Endothelial cell of umbilical vein (primary cell): ENCODE data around the gene ST8SIA2. TPM values are rescaled to one million over a fixed set of nuclear protein-coding genes. Genes with fewer than 3 reads are reported as not detected.

ENCODE experiments used
- BruUV-seq: library from RNA; stranded (reverse); fragments of 400-500 nt; replicated peaks from 2 replicates; lab custom pipeline; 2021; lab: Mats Ljungman, UMichigan
- CTCF ChIA-PET: fragments of 300-600, 350-600 bp; sonication (Branson Sonifier 250); formaldehyde crosslinking; loops from one replicate; lab custom pipeline; 2021; ENCODE audit warnings: antibody characterized with exemption, inconsistent platforms; lab: Charles Lee
- POLR2A ChIA-PET: fragments of 300-600, 350-600 bp; sonication (Branson Sonifier 250); formaldehyde crosslinking; loops from one replicate; lab custom pipeline; 2021; ENCODE audit warnings: antibody characterized with exemption, inconsistent platforms; lab: Charles Lee
- DNase-seq: peaks from one replicate; pipeline ENCODE4 v3.0.0-alpha.2; 2011; ENCODE audit warnings: low read depth, low spot score
- FAIRE-seq: peaks from 2 replicates; lab custom pipeline; 2011; peaks lifted over from hg19 to GRCh38; lab: Jason Lieb, UNC
- H2AFZ ChIP-seq: 2 replicates; pipeline ENCODE4 v1.6.0; 2012; ENCODE audit warnings: low read depth, low read length, control low read depth, inconsistent platforms
- H3K27ac ChIP-seq: 2 replicates; pipeline ENCODE4 v1.5.1; 2011; ENCODE audit warnings: low read depth, mild to moderate bottlenecking, control low read depth, low read length, moderate library complexity; ENCODE audit not compliant: insufficient read depth
- H3K27me3 ChIP-seq, 2 experiments: 2 replicates each; pipeline versions ENCODE4 v1.6.0 to v1.6.1; 2011; ENCODE audit warnings: low read length in 2 of 2, mixed read lengths in 1 of 2; ENCODE audit not compliant: control insufficient read depth in 2 of 2, insufficient read depth in 2 of 2
- H3K36me3 ChIP-seq, 2 experiments: 2 replicates in 1 of 2; 3 replicates in 1 of 2; pipeline ENCODE4 v1.5.1; 2011; ENCODE audit warnings: low read length in 2 of 2, mild to moderate bottlenecking in 1 of 2, moderate library complexity in 1 of 2; ENCODE audit not compliant: control insufficient read depth in 2 of 2, insufficient read depth in 2 of 2; ENCODE audit errors: extremely low read depth in 1 of 2
- H3K4me1 ChIP-seq: 3 replicates; pipeline ENCODE4 v1.5.1; 2011; ENCODE audit warnings: mild to moderate bottlenecking, low read length; ENCODE audit not compliant: control insufficient read depth, insufficient read depth; ENCODE audit errors: extremely low read depth
- H3K4me2 ChIP-seq: 2 replicates; pipeline ENCODE4 v1.6.1; 2011; ENCODE audit warnings: low read length, control low read depth, mixed read lengths; ENCODE audit not compliant: insufficient read depth
- H3K4me3 ChIP-seq, 3 experiments: fragments of 200-600 bp in 1 of 3; sonication (generic), shearing (Covaris generic) in 1 of 3; replicated peaks in 1 of 3; 2 replicates each; pipeline ENCODE4 v1.5.1; 2011 to 2016; ENCODE audit warnings: control low read depth in 3 of 3, low read length in 3 of 3, mild to moderate bottlenecking in 2 of 3, inconsistent platforms in 1 of 3, low read depth in 1 of 3, moderate library complexity in 1 of 3; ENCODE audit not compliant: insufficient read depth in 1 of 3
- H3K79me2 ChIP-seq: 2 replicates; pipeline ENCODE4 v1.6.0; 2012; ENCODE audit warnings: low read length, inconsistent platforms; ENCODE audit not compliant: control insufficient read depth, insufficient read depth
- H3K9ac ChIP-seq: replicated peaks from 2 replicates; pipeline ENCODE3; 2011; ENCODE audit warnings: low read length, control low read depth; ENCODE audit not compliant: insufficient read depth; ENCODE audit errors: extremely low read depth
- H3K9me1 ChIP-seq: replicated peaks from 3 replicates; pipeline ENCODE4 v1.6.0; 2011; ENCODE audit warnings: mild to moderate bottlenecking, low read length; ENCODE audit not compliant: control insufficient read depth, insufficient read depth; ENCODE audit errors: extremely low read depth
- H3K9me3 ChIP-seq: replicated peaks from 2 replicates; pipeline ENCODE4 v1.5.1; 2012; ENCODE audit warnings: low read length, inconsistent platforms; ENCODE audit not compliant: control insufficient read depth, insufficient read depth
- H4K20me1 ChIP-seq: replicated peaks from 2 replicates; pipeline ENCODE3; 2011; ENCODE audit warnings: mild to moderate bottlenecking, low read length; ENCODE audit not compliant: control insufficient read depth, insufficient read depth; ENCODE audit errors: extremely low read depth
- EZH2 ChIP-seq: IDR thresholded peaks from 2 replicates; pipeline ENCODE4 v1.6.1; 2012; ENCODE audit warnings: borderline replicate concordance, low read depth, mild to moderate bottlenecking, moderate library complexity, low read length, inconsistent platforms; ENCODE audit not compliant: severe bottlenecking
- FOS ChIP-seq: IDR thresholded peaks from 2 replicates; pipeline ENCODE4 v1.6.1; 2011; ENCODE audit warnings: mild to moderate bottlenecking, low read length, moderate library complexity, borderline replicate concordance; ENCODE audit not compliant: insufficient read depth
- GATA2 ChIP-seq: IDR thresholded peaks from 2 replicates; pipeline ENCODE4 v1.7.0; 2011; ENCODE audit warnings: low read depth, mild to moderate bottlenecking, moderate library complexity, mixed read lengths, low read length; ENCODE audit not compliant: insufficient read length, insufficient read depth
- JUN ChIP-seq: IDR thresholded peaks from 2 replicates; pipeline ENCODE4 v1.6.1; 2011; ENCODE audit warnings: borderline replicate concordance, low read depth; ENCODE audit not compliant: insufficient read length, insufficient read depth
- MAX ChIP-seq: IDR thresholded peaks from 2 replicates; pipeline ENCODE4 v1.6.1; 2011; ENCODE audit not compliant: insufficient read depth, insufficient read length
- MYC ChIP-seq: IDR thresholded peaks from one replicate; pipeline ENCODE4 v1.6.1; 2011; ENCODE audit warnings: mild to moderate bottlenecking, low read depth, low read length
- POLR2A ChIP-seq: IDR thresholded peaks from 2 replicates; pipeline ENCODE4 v1.6.1; 2012; ENCODE audit warnings: low read depth, mild to moderate bottlenecking, control low read depth, low read length
- POLR2AphosphoS5 ChIP-seq: IDR thresholded peaks from 2 replicates; pipeline ENCODE4 v1.6.1; 2012; ENCODE audit warnings: low read depth, mild to moderate bottlenecking, control low read depth, low read length, moderate library complexity; ENCODE audit not compliant: insufficient read depth
- dilution Hi-C: fragments of 300-500 bp; cut with MboI; formaldehyde crosslinking; loops from one replicate; pipeline ENCODE4 v1.15.0; 2019; ENCODE audit warnings: low sequenced_read_pairs; ENCODE audit not compliant: extremely low pct_ligation_motif_present
- intact Hi-C: fragments of 100-400 bp; cut with micrococcal nuclease; formaldehyde crosslinking; loops from one replicate; pipeline ENCODE4 v1.10.0; 2022
- polyA plus RNA-seq, 4 experiments: library from polyadenylated mRNA; depleted of rRNA in 3 of 4; stranded (reverse) in 3 of 4; unstranded in 1 of 4; fragments of >200 nt; gene quantifications; 2 replicates each; pipeline versions ENCODE4 v1.2.1 to v1.2.3, GENCODE V29; 2011 to 2012; ENCODE audit warnings: missing spikeins in 1 of 4
- total RNA-seq: library from RNA; stranded (reverse); gene quantifications from 2 replicates; pipeline ENCODE4 v1.2.3, GENCODE V29; 2021
- TF ChIP-seq, protein P1 (sequence below), 2 donors: IDR thresholded peaks; 1 replicate in 1 of 2; 2 replicates in 1 of 2; pipeline ENCODE4 v1.5.1; 2011; ENCODE audit warnings: low read length in 2 of 2, mild to moderate bottlenecking in 2 of 2, moderate library complexity in 2 of 2, control low read depth in 1 of 2, inconsistent platforms in 1 of 2, low read depth in 1 of 2; ENCODE audit not compliant: insufficient read depth in 1 of 2; ENCODE audit errors: extremely low read depth in 1 of 2

The ST8SIA2 gene
- total and polyA plus RNA-seq, 2 donors (not counting 3 experiments of a cell fraction or from before 2014, with no cell fraction given): 0.35 to 0.46 TPM

DNA sequence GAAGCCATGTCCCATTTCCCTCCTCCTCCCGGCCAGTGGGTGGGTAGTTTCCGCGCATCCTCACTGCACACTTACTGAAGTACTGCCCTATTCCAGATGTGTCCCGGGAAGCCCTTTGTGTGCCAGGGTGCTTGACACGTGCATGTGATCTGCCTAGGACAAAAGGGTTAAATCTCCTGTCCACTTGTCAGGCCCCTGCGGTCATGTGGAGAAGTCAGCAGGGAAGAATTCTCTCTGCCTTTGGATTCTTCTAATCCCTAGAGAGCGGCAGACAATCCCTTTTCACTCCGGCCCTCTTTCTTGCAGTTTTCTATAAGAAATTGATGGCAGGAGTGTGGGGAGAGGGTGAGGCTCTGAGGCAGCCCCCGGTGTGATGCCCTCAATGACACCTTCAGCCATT is 19.8 kb downstream of the ST8SIA2 start:
- no TSS peak for BruUV-seq
- H3K27ac ChIP-seq: no peak overlapping the region
- dilution Hi-C loops: no loop called here

More for the DNA sequence above, 19.8 kb downstream of the ST8SIA2 start:
- Histone ChIP-seq H3K9me1 (no peaks in the 10 kb centered on the region), H3K27me3 (no peaks in the 10 kb centered on the region), H2AFZ (no peak overlapping the region), H3K9me3 (no peaks in the 10 kb centered on the region), H3K9ac (no peak overlapping the region), H4K20me1 (no peaks in the 10 kb centered on the region), H3K4me2 (no peak overlapping the region), H3K36me3 (no peaks in the 10 kb centered on the region), H3K4me1 (no peaks in the 10 kb centered on the region), H3K79me2 (no peaks in the 10 kb centered on the region), H3K4me3 (no peak overlapping the region)
- ChIA-PET CTCF (no interaction called here), POLR2A (no interaction called here)
- FAIRE-seq: no peak
- TF ChIP-seq POLR2A (no peak), POLR2AphosphoS5 (no peak), GATA2 (no peak), FOS (no peak), EZH2 (no peak), MYC (no peak), JUN (no peak), MAX (no peak)
- TF ChIP-seq, protein P1, sequence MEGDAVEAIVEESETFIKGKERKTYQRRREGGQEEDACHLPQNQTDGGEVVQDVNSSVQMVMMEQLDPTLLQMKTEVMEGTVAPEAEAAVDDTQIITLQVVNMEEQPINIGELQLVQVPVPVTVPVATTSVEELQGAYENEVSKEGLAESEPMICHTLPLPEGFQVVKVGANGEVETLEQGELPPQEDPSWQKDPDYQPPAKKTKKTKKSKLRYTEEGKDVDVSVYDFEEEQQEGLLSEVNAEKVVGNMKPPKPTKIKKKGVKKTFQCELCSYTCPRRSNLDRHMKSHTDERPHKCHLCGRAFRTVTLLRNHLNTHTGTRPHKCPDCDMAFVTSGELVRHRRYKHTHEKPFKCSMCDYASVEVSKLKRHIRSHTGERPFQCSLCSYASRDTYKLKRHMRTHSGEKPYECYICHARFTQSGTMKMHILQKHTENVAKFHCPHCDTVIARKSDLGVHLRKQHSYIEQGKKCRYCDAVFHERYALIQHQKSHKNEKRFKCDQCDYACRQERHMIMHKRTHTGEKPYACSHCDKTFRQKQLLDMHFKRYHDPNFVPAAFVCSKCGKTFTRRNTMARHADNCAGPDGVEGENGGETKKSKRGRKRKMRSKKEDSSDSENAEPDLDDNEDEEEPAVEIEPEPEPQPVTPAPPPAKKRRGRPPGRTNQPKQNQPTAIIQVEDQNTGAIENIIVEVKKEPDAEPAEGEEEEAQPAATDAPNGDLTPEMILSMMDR (IDR thresholded peaks at IDR 0.05; ENCODE audit: extremely low read depth in 1 of 2, insufficient read depth in 1 of 2, low read depth in 1 of 2, low read length in 2 of 2): no peak
- no peak for DNase-seq
- intact Hi-C loops: no loop called here
